GM04503 (cell line): ENCODE measurements around the gene CLGN.

Source experiments
- DNase-seq: peaks from one replicate; pipeline ENCODE4 v3.0.0-alpha.2; 2012; ENCODE audit warnings: low read depth

Gene CLGN

GRCh38 chr4:140382732-140383131 is 44.7 kb downstream of the CLGN start:
- no peak for DNase-seq

GRCh38 chr4:140374130-140374477 is 53.3 kb downstream of the CLGN start:
- DNase-seq: no peak

DNA sequence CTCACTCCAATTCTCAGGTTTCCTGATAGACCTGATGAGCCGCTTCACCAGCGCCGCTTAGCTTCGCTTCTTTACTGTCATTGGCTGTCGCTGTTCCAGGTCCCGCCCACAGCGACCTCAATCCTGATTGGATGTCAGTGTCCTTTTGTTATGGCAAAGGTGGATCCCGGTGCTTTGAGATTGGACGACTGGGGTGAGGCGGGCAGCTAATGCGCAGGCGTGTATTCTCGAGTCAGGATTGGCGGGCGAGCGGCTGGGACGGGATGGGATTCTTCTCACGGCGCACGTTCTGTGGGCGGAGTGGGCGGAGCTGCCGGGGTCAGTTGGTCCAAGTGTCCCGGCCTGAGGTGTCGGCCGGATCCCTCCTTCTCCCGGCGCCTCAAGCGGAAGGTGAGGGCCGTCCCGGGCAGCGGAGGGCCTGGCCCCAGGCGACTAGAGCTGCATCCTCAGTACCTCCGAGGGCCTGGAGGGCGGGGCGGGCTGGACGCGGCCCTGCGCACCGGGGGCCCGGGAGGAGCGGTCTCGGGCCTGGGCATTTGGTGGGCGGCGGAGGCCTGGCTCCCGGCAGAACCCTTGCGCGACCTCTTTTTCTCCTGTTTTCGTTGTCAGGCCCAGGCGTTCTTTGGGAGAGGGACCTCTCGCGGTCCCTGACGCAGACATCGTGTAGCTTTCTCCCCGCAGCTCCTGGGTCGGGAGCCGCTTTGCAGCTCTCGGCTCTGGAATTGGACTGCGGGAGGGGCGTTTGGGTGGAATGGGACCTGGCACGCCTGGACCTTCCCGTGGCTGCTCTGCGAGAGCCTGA is 53.9 kb downstream of the CLGN start, which contains the start of gene SCOC:
Gene SCOC (plus strand): TSS at position 319 of the 802 bp plus-strand sequence. CDS start 5,525 bp downstream, outside the sequence.
- peak; percentile 96 for DNase-seq

DNA sequence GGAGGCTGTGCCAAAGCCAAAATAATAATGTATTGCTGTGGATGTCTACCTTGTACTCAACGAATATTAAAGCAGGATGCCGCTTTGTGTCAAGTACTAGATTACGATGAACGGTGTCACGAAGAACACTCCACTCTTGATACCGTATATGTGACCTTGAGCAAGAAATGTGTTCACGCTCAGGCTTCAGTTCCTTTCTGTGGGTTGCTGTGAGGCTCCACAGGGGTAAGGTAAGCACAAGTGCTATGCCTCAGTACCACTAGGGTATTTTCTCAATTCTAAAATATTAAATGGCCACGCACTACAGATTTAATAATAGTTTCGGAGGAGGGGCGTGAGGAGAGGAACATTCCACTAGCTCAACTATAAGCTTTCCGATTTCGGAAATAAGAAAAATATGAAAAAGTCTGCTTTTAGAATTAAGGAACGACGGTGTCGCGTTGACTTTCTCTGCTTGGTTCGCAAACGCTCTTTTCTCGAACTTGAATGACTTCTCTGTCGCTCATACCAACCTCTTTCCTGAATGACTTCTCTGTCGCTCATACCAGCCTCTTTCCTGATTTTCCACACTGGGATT is 54.6 kb downstream of the CLGN start:
- DNase-seq: no peak

- DNase-seq: no peak
Measured at GRCh38 chr4:140368686-140369085, 58.8 kb downstream of the CLGN start.

DNA sequence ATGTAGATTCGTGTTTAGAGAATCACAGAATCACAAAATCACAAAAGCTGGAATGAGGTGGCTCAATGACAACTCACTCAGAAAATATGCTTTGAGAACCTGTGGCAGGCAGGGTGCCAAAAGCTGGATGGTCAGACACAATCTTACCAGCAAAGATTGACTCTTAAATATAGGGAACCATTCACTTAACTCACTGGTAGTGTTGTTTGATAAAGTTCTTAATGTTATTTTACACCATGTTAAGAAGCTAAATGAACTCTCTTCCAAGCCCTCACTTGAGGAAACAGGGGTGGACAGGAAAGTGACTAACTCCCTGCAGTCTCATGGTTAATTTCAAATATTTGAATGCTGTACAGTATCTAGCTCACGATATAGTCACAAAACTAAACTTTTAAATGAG is 59.7 kb downstream of the CLGN start:
- DNase-seq: no peak

GRCh38 chr4:140363558-140363957 is 63.9 kb downstream of the CLGN start:
- no peak for DNase-seq

- DNase-seq: no peak
Measured at GRCh38 chr4:140363051-140363450, 64.4 kb downstream of the CLGN start.

- DNase-seq: no peak
Measured at GRCh38 chr4:140361099-140361498, 66.3 kb downstream of the CLGN start.

DNA sequence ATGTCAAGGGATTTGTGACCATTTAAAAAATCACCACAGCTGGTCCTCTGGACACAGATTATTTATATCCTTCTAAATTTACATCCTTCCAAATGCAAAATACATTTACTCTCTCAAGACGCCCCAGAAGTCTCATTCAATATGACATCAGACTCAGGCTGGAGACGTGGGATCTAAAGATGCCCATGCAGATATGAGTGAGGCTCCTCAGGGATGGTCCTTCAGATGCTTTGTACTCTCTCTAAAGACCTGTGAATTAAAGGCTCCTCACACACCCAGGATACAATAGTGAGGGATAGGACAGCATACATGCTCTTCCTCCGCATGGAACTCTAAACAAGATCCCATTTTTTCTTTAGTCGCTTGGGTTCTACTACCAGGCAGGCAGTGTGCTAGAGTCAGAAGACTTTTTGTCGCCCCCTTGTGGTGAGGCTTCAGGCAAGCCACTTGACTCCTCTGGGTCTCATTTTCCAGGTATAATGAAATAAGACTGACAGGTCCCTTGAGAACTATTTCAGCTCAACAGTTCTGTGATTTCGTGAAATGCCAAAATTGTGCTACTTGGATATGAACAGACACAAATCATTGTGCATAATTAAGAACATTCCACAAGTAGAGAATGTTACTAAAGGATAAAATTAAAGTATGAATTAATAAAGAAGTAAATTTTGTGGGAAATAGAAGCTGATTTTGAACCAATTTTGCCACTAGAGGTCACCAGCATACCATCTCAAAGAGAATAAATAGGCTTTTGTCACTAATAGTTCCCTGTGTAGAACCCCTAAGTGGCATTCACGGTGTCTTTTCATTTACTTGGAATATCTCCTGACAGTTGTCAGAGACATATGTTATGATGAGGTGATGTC is 67.7 kb downstream of the CLGN start:
- DNase-seq: no peak

DNA sequence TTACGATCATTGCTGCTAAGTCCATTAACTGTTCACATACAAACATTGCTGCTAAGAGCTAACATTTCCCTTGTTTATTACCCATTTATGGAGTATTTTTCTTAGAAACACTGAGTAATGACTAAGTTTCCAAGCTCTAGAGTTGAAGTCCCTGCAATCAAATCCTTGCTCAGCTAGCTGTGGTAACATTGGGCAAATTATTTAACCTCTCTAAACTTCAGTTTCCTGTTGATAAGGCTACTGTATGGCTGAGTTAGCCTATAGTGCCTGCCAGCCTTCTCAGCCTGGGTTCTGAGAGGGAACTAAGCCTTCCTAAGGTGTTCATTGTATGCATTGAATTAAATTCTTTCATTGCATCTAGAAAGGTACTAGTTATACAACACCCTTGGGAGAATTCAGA is 69.2 kb downstream of the CLGN start:
- DNase-seq: no peak

- no peak for DNase-seq
Measured at GRCh38 chr4:140357868-140358267, 69.6 kb downstream of the CLGN start.

GRCh38 chr4:140355288-140355687 is 72.2 kb downstream of the CLGN start:
- no peak for DNase-seq

GRCh38 chr4:140353786-140354185 is 73.7 kb downstream of the CLGN start:
- no peak for DNase-seq

DNA sequence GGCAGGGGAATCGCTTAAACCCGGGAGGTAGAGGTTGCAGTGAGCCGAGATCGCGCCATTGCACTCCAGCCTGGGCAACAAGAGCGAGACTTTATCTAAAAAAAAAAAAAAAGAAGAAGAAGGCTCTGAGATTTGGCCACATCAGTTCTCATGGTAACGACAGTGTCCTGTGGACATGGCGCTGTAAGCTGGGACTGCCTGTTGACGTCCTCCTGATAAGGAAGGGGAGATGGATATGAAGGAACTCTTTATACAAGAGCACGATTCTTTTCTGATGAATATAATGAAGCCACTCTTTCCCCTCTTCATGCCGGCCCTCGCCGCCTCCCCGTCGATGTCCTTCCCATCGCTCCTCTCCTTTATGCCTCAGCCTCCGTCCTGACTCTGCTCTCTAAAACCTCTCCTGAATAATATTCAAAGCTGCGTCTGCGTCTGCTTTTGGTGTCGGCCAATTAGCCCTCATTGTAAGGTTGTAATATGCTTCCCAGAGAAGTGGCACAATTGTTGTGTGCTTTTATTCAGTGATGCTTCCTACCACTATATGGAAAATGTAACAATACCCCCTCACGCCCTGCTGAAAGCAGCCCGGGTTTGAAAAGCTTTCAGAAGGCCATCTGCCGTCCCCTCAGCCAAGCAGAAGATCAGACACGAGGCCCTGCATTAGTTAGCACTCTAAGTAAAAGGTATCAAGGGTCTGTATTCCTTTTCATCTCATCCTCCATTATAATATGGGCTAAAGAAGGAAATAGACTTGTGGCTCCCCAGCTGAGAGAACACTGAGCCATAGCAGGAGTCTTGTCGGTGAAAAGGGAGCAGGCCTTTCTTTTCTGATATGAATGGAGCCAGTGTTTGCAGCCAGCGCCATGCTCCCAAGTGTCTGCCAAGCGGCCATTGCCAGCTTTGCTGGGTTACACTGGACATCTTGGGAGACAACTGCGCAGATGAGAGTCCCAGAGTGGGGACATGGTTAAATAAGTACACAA is 76.1 kb downstream of the CLGN start:
- DNase-seq: no peak

DNA sequence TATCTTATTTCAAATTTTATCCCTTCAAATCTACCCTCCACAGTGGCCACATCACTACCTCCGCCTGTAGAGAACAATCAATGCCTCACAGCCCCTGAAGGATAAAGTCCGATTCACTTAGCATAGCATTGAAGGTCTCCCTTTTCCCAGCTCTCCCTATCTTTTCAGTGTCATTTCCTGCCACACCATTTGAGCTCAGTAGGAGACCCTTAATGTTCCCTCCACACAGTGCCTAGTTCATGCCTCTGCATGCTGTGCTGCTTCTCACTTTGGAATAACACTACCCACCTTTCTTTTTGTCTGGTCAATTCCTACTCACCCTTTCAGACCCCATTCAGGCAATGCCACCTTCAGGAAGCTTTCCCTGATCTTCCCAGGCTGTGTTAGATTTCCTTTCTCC is 77.6 kb downstream of the CLGN start:
- no peak for DNase-seq

DNA sequence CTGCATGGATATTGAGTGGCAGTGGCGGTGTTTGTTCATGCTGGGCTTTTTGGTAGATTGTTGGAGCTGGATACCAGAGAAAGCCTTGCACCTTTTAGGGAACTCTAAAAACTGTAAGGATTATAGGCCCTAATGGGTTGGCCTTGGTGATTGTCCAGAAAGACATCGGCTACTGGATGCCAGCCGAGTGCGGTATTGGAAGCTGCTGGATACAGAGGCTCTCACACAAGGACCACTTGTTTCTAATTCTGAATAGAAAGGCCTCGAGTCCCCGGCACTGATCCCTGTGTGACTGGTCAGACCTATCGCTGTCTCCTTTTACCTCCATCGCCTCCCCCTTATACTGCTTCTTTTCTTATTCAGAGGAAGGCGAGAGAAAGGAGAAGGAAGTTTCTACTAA is 81.3 kb downstream of the CLGN start:
- DNase-seq: no peak

- DNase-seq: no peak
Measured at GRCh38 chr4:140344621-140345020, 82.8 kb downstream of the CLGN start.

DNA sequence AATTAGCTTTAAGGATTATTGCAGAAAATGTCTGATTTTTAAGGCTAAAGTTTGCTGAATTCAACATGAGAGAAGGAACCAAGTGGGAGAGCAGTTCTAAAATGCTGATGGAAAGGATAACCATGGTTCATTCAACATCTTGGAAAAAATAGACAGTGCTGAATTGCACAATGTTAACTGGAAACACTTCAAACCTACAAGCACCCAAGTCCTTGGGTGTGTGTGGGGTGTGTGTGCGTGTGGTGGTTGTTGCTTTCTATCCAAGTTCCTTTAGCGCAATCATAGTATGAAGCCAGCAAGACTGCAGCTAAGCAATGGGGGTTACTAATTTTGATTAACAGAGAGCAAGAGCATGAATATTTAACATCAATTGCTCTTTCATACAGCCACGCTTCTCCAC is 83.3 kb downstream of the CLGN start:
- DNase-seq: no peak

DNA sequence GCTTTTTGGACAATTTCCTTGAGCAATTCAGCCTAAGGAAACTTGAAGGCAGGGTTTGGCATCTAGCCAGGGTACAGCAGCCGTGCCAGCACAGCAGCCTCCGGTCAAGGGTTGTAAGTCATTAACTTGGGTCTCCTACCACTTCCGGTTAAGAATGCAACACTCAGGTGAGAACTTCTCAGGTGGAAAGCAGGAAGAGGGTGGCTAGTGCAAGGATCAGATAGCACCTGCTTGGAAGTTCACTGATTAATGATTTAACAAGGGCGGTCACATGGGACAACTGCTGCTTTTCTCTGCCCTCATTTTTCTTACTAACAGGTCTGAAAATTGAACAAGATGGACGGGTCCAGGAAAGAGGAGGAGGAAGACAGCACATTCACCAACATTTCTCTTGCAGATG is 84.1 kb downstream of the CLGN start:
- no peak for DNase-seq

DNA sequence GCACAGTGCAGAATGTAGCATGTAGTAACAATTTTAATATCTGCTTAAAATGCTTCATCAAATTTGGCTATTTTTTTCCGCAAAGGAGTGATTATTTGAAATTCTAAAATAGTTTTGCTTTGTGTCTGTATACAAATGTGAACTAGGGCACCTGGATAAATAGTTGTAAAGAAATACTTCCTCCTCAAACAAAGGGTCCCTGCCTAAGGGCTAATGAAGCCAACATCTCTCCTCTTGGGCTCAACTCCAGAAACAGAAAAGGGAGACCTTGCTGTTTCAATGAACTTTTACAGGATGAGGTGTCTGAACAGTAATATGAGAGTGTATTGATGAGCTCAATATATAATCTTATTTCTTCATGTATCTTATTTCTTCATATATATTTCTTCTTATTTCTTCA is 84.8 kb downstream of the CLGN start:
- no peak for DNase-seq
